OCI-LY3 (cell line): Measurements from ENCODE around the gene CAMK1D.

ENCODE experiments used
- H2AFZ ChIP-seq: fragments of 200-600, 300-600 bp; shearing (Covaris generic); 2 replicates; pipeline ENCODE4 v1.6.0; 2014; ENCODE audit warnings: antibody characterized with exemption, low read depth, low read length
- H3K27ac ChIP-seq: fragments of 200-600, 300-600 bp; sonication (generic); 2 replicates; pipeline ENCODE4 v1.5.1; 2014; ENCODE audit warnings: mild to moderate bottlenecking, low read length, moderate library complexity, mixed read lengths
- H3K27me3 ChIP-seq: fragments of 200-600, 300-600 bp; sonication (generic); 2 replicates; pipeline ENCODE4 v1.6.1; 2014; ENCODE audit warnings: low read depth, low read length, mixed read lengths
- H3K36me3 ChIP-seq: fragments of 200-600, 300-600 bp; sonication (generic); replicated peaks from 2 replicates; pipeline ENCODE3; 2014; ENCODE audit warnings: low read depth, low read length, mixed read lengths
- H3K4me1 ChIP-seq: fragments of 300-600, 200-600 bp; sonication (generic); 2 replicates; pipeline ENCODE4 v1.6.1; 2014; ENCODE audit warnings: low read length, mixed read lengths
- H3K4me2 ChIP-seq: fragments of 200-600, 300-600 bp; sonication (generic); 2 replicates; pipeline ENCODE4 v1.6.1; 2014; ENCODE audit warnings: low read length, mixed read lengths
- H3K4me3 ChIP-seq: fragments of 300-600, 200-600 bp; sonication (generic); 2 replicates; pipeline ENCODE4 v1.5.1; 2014; ENCODE audit warnings: antibody characterized with exemption, mild to moderate bottlenecking, low read length, moderate library complexity
- H3K79me2 ChIP-seq: fragments of 300-600, 200-600 bp; shearing (Covaris generic); 2 replicates; pipeline ENCODE4 v1.6.1; 2014; ENCODE audit warnings: mild to moderate bottlenecking, low read length, mixed read lengths
- H3K9ac ChIP-seq: fragments of 300-600, 200-600 bp; shearing (Covaris generic); 2 replicates; pipeline ENCODE4 v1.6.0; 2014; ENCODE audit warnings: mild to moderate bottlenecking, low read length, moderate library complexity
- H3K9me3 ChIP-seq: fragments of 200-600, 300-600 bp; shearing (Covaris generic); 2 replicates; pipeline ENCODE4 v1.6.1; 2014; ENCODE audit warnings: low read length, mixed read lengths; ENCODE audit not compliant: insufficient read depth
- H4K20me1 ChIP-seq: fragments of 200-600, 300-600 bp; sonication (generic); 2 replicates; pipeline ENCODE4 v1.6.1; 2016; ENCODE audit warnings: low read length, mixed read lengths; ENCODE audit not compliant: insufficient read depth
- CTCF ChIP-seq: fragments of 200-600, 300-600 bp; sonication (generic); IDR thresholded peaks from 2 replicates; pipeline ENCODE4 v1.5.1; 2014; ENCODE audit warnings: antibody characterized with exemption, low read length, low read depth
- EZH2phosphoT487 ChIP-seq: fragments of 200-600 bp; shearing (Covaris generic); IDR thresholded peaks from 2 replicates; pipeline ENCODE4 v1.6.1; 2018; ENCODE audit warnings: antibody characterized with exemption, mixed run types, low read depth

The CAMK1D gene

GRCh38 chr10:12590675-12591659 lies 241.6 kb downstream of the CAMK1D start:
- H3K27me3 ChIP-seq: no peaks in the 10 kb centered on the region
- peak overlapping the region; percentile 75 for H3K4me2 ChIP-seq
- H3K27ac ChIP-seq: peak overlapping the region; percentile 30
- H3K79me2 ChIP-seq: peaks cover 13% of the 10 kb centered on the region; the same call in 1 of the 2 replicates
- no peak overlapping the region for H2AFZ ChIP-seq
- H4K20me1 ChIP-seq: peaks cover 34% of the 10 kb centered on the region
- H3K4me1 ChIP-seq: peaks cover 49% of the 10 kb centered on the region
- 0 out of 2 replicates have a peak overlapping the region, but pooled peaks have one; percentile 9 for H3K9ac ChIP-seq
- H3K36me3 ChIP-seq: no peaks in the 10 kb centered on the region
- TF ChIP-seq CTCF: no peak
- no peak for TF ChIP-seq EZH2phosphoT487
- H3K4me3 ChIP-seq: peak overlapping the region; percentile 57
- no peaks in the 10 kb centered on the region for H3K9me3 ChIP-seq

- no peaks in the 10 kb centered on the region for H3K27me3 ChIP-seq
- H3K4me2 ChIP-seq: no peak overlapping the region
- peaks cover 34% of the 10 kb centered on the region for H4K20me1 ChIP-seq
- peaks cover 49% of the 10 kb centered on the region for H3K4me1 ChIP-seq
- H3K4me3 ChIP-seq: no peak overlapping the region
- H3K9ac ChIP-seq: no peak overlapping the region
- no peaks in the 10 kb centered on the region for H3K9me3 ChIP-seq
- no peak overlapping the region for H3K27ac ChIP-seq
- no peak overlapping the region for H2AFZ ChIP-seq
- H3K36me3 ChIP-seq: no peaks in the 10 kb centered on the region
- H3K79me2 ChIP-seq: peaks cover 16% of the 10 kb centered on the region; the same call in 1 of the 2 replicates
- TF ChIP-seq CTCF (no peak), EZH2phosphoT487 (no peak)
Measured at GRCh38 chr10:12592967-12593366, 243.6 kb downstream of the CAMK1D start.

- no peak overlapping the region for H3K27ac ChIP-seq
- peaks cover 37% of the 10 kb centered on the region for H3K4me1 ChIP-seq
- peaks cover 23% of the 10 kb centered on the region for H3K79me2 ChIP-seq
- no peaks in the 10 kb centered on the region for H3K27me3 ChIP-seq
- no peak overlapping the region for H3K4me3 ChIP-seq
- TF ChIP-seq EZH2phosphoT487 (no peak), CTCF (no peak)
- H3K36me3 ChIP-seq: no peaks in the 10 kb centered on the region
- peaks cover 26% of the 10 kb centered on the region for H4K20me1 ChIP-seq
- H3K4me2 ChIP-seq: no peak overlapping the region
- H3K9me3 ChIP-seq: no peaks in the 10 kb centered on the region
- H2AFZ ChIP-seq: no peak overlapping the region
- H3K9ac ChIP-seq: no peak overlapping the region
Measured at GRCh38 chr10:12594448-12594944, 245.1 kb downstream of the CAMK1D start.

GRCh38 chr10:12595936-12596576 lies 246.7 kb downstream of the CAMK1D start:
- H3K9ac ChIP-seq: no peak overlapping the region
- no peaks in the 10 kb centered on the region for H3K36me3 ChIP-seq
- H4K20me1 ChIP-seq: peaks cover 18% of the 10 kb centered on the region
- no peaks in the 10 kb centered on the region for H3K27me3 ChIP-seq
- peaks cover 21% of the 10 kb centered on the region for H3K4me1 ChIP-seq
- no peak overlapping the region for H3K4me3 ChIP-seq
- H3K79me2 ChIP-seq: peaks cover 26% of the 10 kb centered on the region
- no peak overlapping the region for H2AFZ ChIP-seq
- H3K9me3 ChIP-seq: no peaks in the 10 kb centered on the region
- H3K27ac ChIP-seq: no peak overlapping the region
- no peak for TF ChIP-seq EZH2phosphoT487
- TF ChIP-seq CTCF: no peak
- H3K4me2 ChIP-seq: no peak overlapping the region
